Spleen (tissue), 7 donors: ENCODE measurements around the gene HSD11B1.

Experiments
- POLR2A ChIP-seq, 3 donors: fragments of 450-650 bp; IDR thresholded peaks; one replicate each; pipeline ENCODE4 v1.5.1; 2017; ENCODE audit warnings: antibody characterized with exemption in 3 of 3, mild to moderate bottlenecking in 1 of 3
- TF ChIP-seq, protein P1 (sequence below), 11 experiments: fragments of 200-600 bp in 7 of 11; fragments of 450-650 bp in 4 of 11; sonication (generic) in 4 of 11; IDR thresholded peaks in 8 of 11; conservative IDR thresholded peaks in 3 of 11; 1 replicate in 7 of 11; 2 replicates in 4 of 11; pipeline versions ENCODE4 v1.4.0 to v1.8.0; 2016 to 2021; ENCODE audit warnings: antibody characterized with exemption in 11 of 11, inconsistent platforms in 4 of 11, mild to moderate bottlenecking in 1 of 11
- donor health status: DM: no; HTN: no; CAD: no; lungs with moderate emphysema.
- donor health status: DM: no; HTN: no; CAD: no.
- donor health status: DM: no; HTN: no; CAD: no.

DNA sequence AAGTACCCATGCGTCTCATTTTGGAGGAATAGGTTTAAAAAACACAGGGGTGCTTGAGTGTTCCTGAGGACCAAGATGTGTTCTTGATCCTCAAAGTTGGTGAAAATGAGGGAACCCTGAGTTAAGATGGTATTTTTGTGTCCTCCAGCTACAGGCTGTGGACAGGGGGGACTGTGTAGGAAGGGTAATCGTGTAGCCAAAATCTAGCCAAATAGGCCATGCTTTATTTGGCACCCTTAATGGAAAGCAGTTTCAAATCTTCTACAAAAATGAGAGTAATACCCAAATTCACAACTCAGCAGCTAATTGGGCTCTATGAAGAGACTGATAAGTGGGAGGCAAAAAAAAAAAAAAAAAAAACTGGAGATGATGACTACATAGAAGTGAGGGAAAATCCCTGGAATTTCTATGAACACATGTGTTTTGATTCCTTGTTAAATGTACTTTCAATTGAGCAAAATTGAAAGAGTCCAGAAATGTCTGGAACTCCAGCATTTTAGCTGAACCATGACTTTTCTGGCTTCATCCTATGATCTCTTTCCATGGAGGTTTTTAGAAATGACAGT is 470 bp downstream of the HSD11B1 start:
- TF ChIP-seq, protein P1, sequence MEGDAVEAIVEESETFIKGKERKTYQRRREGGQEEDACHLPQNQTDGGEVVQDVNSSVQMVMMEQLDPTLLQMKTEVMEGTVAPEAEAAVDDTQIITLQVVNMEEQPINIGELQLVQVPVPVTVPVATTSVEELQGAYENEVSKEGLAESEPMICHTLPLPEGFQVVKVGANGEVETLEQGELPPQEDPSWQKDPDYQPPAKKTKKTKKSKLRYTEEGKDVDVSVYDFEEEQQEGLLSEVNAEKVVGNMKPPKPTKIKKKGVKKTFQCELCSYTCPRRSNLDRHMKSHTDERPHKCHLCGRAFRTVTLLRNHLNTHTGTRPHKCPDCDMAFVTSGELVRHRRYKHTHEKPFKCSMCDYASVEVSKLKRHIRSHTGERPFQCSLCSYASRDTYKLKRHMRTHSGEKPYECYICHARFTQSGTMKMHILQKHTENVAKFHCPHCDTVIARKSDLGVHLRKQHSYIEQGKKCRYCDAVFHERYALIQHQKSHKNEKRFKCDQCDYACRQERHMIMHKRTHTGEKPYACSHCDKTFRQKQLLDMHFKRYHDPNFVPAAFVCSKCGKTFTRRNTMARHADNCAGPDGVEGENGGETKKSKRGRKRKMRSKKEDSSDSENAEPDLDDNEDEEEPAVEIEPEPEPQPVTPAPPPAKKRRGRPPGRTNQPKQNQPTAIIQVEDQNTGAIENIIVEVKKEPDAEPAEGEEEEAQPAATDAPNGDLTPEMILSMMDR (IDR thresholded peaks at IDR 0.05 in 8 of 11, conservative IDR thresholded peaks at IDR 0.05 in 3 of 11) = no peak
- no peak for TF ChIP-seq POLR2A (IDR thresholded peaks at IDR 0.05)
